Neural crest cell (in vitro differentiated cells): ENCODE data around the gene FAM221B. TPM values are rescaled to one million over a fixed set of nuclear protein-coding genes. Genes with fewer than 3 reads are reported as not detected.

Experiments used
- DNase-seq: peaks from one replicate; pipeline ENCODE4 v3.0.0; 2021; ENCODE audit warnings: low read depth, mixed read lengths, low spot score
- H3K27ac Mint-ChIP-seq: one replicate; pipeline ENCODE4 v1.8.0; 2021; ENCODE audit warnings: mild to moderate bottlenecking, mixed read lengths; ENCODE audit not compliant: unreplicated experiment
- H3K27me3 Mint-ChIP-seq: 2 replicates; pipeline ENCODE4 v1.8.0; 2021; ENCODE audit warnings: low read depth, mild to moderate bottlenecking, mixed read lengths
- H3K36me3 Mint-ChIP-seq: 2 replicates; pipeline ENCODE4 v1.8.0; 2021; ENCODE audit warnings: low read depth, mild to moderate bottlenecking, mixed read lengths
- H3K4me1 Mint-ChIP-seq: 2 replicates; pipeline ENCODE4 v1.8.0; 2021; ENCODE audit warnings: mixed read lengths
- H3K4me3 Mint-ChIP-seq: one replicate; pipeline ENCODE4 v1.8.0; 2021; ENCODE audit warnings: mild to moderate bottlenecking, mixed read lengths
- H3K9me3 Mint-ChIP-seq: 2 replicates; pipeline ENCODE4 v1.8.0; 2021; ENCODE audit warnings: mixed read lengths
- CTCF ChIP-seq: fragments of 200-600 bp; sonication (generic); conservative IDR thresholded peaks from 2 replicates; pipeline ENCODE4 v1.5.0; 2021; ENCODE audit warnings: antibody characterized with exemption, mild to moderate bottlenecking
- total RNA-seq: library from RNA; stranded (reverse); gene quantifications from 2 replicates; pipeline ENCODE4 v1.2.1, GENCODE V29; 2021

The FAM221B gene
- total RNA-seq, 1 donor from 2014 or later = 0.19 TPM

GRCh38 chr9:35800530-35800929 lies 28.0 kb downstream of the FAM221B start:
- peaks cover 3% of the 10 kb centered on the region for H3K36me3 Mint-ChIP-seq
- H3K27ac Mint-ChIP-seq = peak overlapping the region; percentile 76
- no peak for DNase-seq
- no peaks in the 10 kb centered on the region for H3K9me3 Mint-ChIP-seq
- TF ChIP-seq CTCF = no peak
- H3K4me3 Mint-ChIP-seq = no peak overlapping the region
- no peaks in the 10 kb centered on the region for H3K27me3 Mint-ChIP-seq
- peaks cover 5% of the 10 kb centered on the region for H3K4me1 Mint-ChIP-seq

- no peak for DNase-seq
- Mint-ChIP-seq H3K27me3 (no peaks in the 10 kb centered on the region), H3K36me3 (peaks cover 3% of the 10 kb centered on the region), H3K27ac (no peak overlapping the region), H3K4me1 (peaks cover 17% of the 10 kb centered on the region), H3K4me3 (no peak overlapping the region), H3K9me3 (no peaks in the 10 kb centered on the region)
- no peak for TF ChIP-seq CTCF
Observed at GRCh38 chr9:35798658-35799374, 29.7 kb downstream of the FAM221B start.

- Mint-ChIP-seq H3K4me3 (no peak overlapping the region), H3K36me3 (peaks cover 3% of the 10 kb centered on the region)
Observed at GRCh38 chr9:35797311-35798109, 31.0 kb downstream of the FAM221B start.

GRCh38 chr9:35795695-35796094 lies 32.8 kb downstream of the FAM221B start:
- Mint-ChIP-seq H3K27me3 (no peaks in the 10 kb centered on the region), H3K4me3 (no peak overlapping the region), H3K27ac (no peak overlapping the region), H3K9me3 (no peaks in the 10 kb centered on the region), H3K4me1 (peaks cover 24% of the 10 kb centered on the region), H3K36me3 (no peaks in the 10 kb centered on the region)
- no peak for DNase-seq
- no peak for TF ChIP-seq CTCF

More at GRCh38 chr9:35797311-35798109, 31.0 kb downstream of the FAM221B start:
- Mint-ChIP-seq H3K9me3 (no peaks in the 10 kb centered on the region), H3K27ac (no peak overlapping the region), H3K4me1 (peaks cover 23% of the 10 kb centered on the region), H3K27me3 (no peaks in the 10 kb centered on the region)
- DNase-seq = no peak
- no peak for TF ChIP-seq CTCF

GRCh38 chr9:35793461-35793860 lies 35.1 kb downstream of the FAM221B start:
- Mint-ChIP-seq H3K27ac (peak overlapping the region; percentile 62), H3K4me3 (peak overlapping the region; percentile 56)
- no peak for TF ChIP-seq CTCF

More at GRCh38 chr9:35793461-35793860, 35.1 kb downstream of the FAM221B start:
- H3K36me3 Mint-ChIP-seq = no peaks in the 10 kb centered on the region
- peaks cover 31% of the 10 kb centered on the region for H3K4me1 Mint-ChIP-seq
- H3K9me3 Mint-ChIP-seq = no peaks in the 10 kb centered on the region
- DNase-seq = no peak
- no peaks in the 10 kb centered on the region for H3K27me3 Mint-ChIP-seq
